Vagina (tissue), 2 donors: ENCODE data around the gene KCNJ15. TPM values are rescaled to one million over a fixed set of nuclear protein-coding genes. Genes with fewer than 3 reads are reported as not detected.

ENCODE experiments used
- DNase-seq, 2 donors: peaks; one replicate each; pipeline ENCODE4 v3.0.0-alpha.2; 2017; ENCODE audit errors: extremely low spot score in 2 of 2
- H3K27ac ChIP-seq: fragments of 200-600 bp; sonication (generic); one replicate; pipeline ENCODE4 v1.5.1; 2019
- H3K27me3 ChIP-seq: fragments of 200-600 bp; sonication (generic); one replicate; pipeline ENCODE4 v1.5.1; 2019
- H3K36me3 ChIP-seq, 2 donors: fragments of 200-600 bp; sonication (generic); one replicate each; pipeline ENCODE4 v1.5.1; 2017 to 2019
- H3K4me1 ChIP-seq: fragments of 200-600 bp; sonication (generic); one replicate; pipeline ENCODE4 v1.5.1; 2019
- H3K4me3 ChIP-seq, 2 donors: fragments of 200-600 bp; sonication (generic); 1 replicate in 1 of 2; 2 replicates in 1 of 2; pipeline ENCODE4 v1.5.1; 2016 to 2019
- H3K9me3 ChIP-seq: fragments of 200-600 bp; sonication (generic); one replicate; pipeline ENCODE4 v1.5.1; 2019
- CTCF ChIP-seq, 3 experiments: fragments of 450-650 bp in 2 of 3; fragments of 200-600 bp in 1 of 3; sonication (generic) in 1 of 3; IDR thresholded peaks; one replicate each; pipeline ENCODE4 v1.5.1; 2017 to 2019; ENCODE audit warnings: antibody characterized with exemption in 3 of 3, mild to moderate bottlenecking in 2 of 3, moderate library complexity in 2 of 3
- POLR2A ChIP-seq, 2 donors: fragments of 450-650 bp; IDR thresholded peaks; one replicate each; pipeline ENCODE4 v1.6.1; 2017; ENCODE audit warnings: antibody characterized with exemption in 2 of 2, mild to moderate bottlenecking in 2 of 2, moderate library complexity in 2 of 2
- POLR2AphosphoS5 ChIP-seq, 2 donors: sonication (generic); formaldehyde crosslinking; IDR thresholded peaks; one replicate each; pipeline ENCODE4 v1.9.0; 2017; ENCODE audit warnings: antibody characterized with exemption in 2 of 2, mild to moderate bottlenecking in 2 of 2, low read depth in 1 of 2; ENCODE audit not compliant: insufficient read depth in 1 of 2
- intact Hi-C: fragments of 100-400 bp; cut with DNase I; formaldehyde crosslinking; loops from one replicate; pipeline ENCODE4 v1.15.1; 2023
- total RNA-seq: library from RNA; depleted of rRNA; stranded (reverse); fragments of >200 nt; gene quantifications from one replicate; pipeline ENCODE4 v1.2.3, GENCODE V29; 2016

KCNJ15 gene
- total RNA-seq, 1 donor from 2014 or later = 12.3 TPM

DNA sequence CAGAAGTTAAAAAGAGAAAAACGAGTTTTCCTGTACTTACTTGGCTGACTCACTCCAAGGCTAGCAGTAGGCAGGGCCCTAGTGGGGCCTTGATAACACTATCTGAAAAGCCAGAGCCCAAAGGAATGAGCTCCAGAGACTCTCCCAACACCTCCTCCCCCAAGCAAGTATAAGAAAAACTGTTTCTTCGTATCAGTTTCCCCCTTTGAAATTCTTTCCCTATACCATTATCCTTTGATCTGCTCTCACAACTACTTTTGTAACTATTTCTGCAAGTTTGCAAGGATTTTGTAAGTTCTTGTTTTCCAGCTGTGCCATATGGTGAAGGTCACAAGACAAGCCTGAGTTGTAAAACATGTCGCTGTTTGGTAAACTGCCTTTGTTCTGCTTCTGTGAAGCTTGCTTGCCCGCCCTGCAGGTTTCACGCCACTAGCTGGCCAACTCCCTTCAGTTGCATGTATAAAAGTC lies 36.5 kb upstream of the KCNJ15 start:
- Histone ChIP-seq H3K9me3 (peaks cover 16% of the 10 kb centered on the region), H3K27ac (no peak overlapping the region), H3K27me3 (no peaks in the 10 kb centered on the region), H3K4me1 (no peaks in the 10 kb centered on the region), H3K4me3 (no peak overlapping the region), H3K36me3 (no peaks in the 10 kb centered on the region)
- DNase-seq = no peak
- TF ChIP-seq CTCF (IDR thresholded peaks at IDR 0.05) (no peak), POLR2A (IDR thresholded peaks at IDR 0.05) (no peak), POLR2AphosphoS5 (IDR thresholded peaks at IDR 0.05; ENCODE audit: insufficient read depth in 1 of 2, low read depth in 1 of 2) (no peak)
- intact Hi-C loops = no loop called here

- H3K27ac ChIP-seq = no peak overlapping the region
These were observed 35.2 kb upstream of the KCNJ15 start for GRCh38 chr21:38221594-38221993.

DNA sequence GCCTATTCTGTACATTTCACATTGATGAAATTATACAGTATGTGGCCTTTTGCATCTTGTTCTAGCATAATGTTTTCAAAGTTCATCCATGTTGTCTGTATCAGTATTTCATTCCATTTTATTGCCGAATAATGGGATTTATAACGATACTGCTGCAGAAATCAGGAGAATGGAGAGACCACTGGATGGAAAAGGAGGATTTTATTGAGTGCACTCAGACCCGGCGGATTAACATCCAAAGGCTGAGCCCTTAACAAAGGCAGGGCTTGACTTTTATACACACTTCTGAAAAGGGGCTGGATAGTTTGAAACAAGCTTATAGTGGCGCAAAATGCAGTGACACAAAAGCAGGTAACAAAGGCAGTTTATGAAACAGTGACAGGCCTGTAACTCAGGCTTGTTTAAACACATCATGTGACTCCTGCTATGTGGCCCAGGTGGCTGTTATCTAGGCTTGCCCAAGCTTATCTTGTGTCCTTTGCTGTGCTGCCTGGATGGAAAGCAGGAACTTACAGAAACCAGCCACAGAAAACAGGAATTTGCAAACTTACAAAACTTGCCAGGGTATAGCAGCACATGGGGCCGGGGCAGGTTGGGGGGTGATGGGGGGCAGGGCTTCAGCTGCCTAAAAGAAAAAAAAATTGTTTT lies 32.8 kb upstream of the KCNJ15 start:
- H3K27ac ChIP-seq = no peak overlapping the region
- no peak for DNase-seq
- no peaks in the 10 kb centered on the region for H3K36me3 ChIP-seq
- H3K4me3 ChIP-seq = no peak overlapping the region
- no peaks in the 10 kb centered on the region for H3K27me3 ChIP-seq
- no peak for TF ChIP-seq POLR2AphosphoS5 (IDR thresholded peaks at IDR 0.05; ENCODE audit: insufficient read depth in 1 of 2, low read depth in 1 of 2)
- TF ChIP-seq POLR2A (IDR thresholded peaks at IDR 0.05) = no peak
- no peak for TF ChIP-seq CTCF (IDR thresholded peaks at IDR 0.05)
- intact Hi-C loops = no loop called here
- H3K9me3 ChIP-seq = peaks cover 19% of the 10 kb centered on the region
- no peaks in the 10 kb centered on the region for H3K4me1 ChIP-seq

More at GRCh38 chr21:38221594-38221993, 35.2 kb upstream of the KCNJ15 start:
- no peaks in the 10 kb centered on the region for H3K36me3 ChIP-seq
- peaks cover 16% of the 10 kb centered on the region for H3K9me3 ChIP-seq
- H3K27me3 ChIP-seq = no peaks in the 10 kb centered on the region
- DNase-seq = no peak
- no peak overlapping the region for H3K4me3 ChIP-seq
- no peaks in the 10 kb centered on the region for H3K4me1 ChIP-seq
- intact Hi-C loops = no loop called here
- TF ChIP-seq POLR2AphosphoS5 (IDR thresholded peaks at IDR 0.05; ENCODE audit: insufficient read depth in 1 of 2, low read depth in 1 of 2) (no peak), POLR2A (IDR thresholded peaks at IDR 0.05) (no peak), CTCF (IDR thresholded peaks at IDR 0.05) (no peak)

DNA sequence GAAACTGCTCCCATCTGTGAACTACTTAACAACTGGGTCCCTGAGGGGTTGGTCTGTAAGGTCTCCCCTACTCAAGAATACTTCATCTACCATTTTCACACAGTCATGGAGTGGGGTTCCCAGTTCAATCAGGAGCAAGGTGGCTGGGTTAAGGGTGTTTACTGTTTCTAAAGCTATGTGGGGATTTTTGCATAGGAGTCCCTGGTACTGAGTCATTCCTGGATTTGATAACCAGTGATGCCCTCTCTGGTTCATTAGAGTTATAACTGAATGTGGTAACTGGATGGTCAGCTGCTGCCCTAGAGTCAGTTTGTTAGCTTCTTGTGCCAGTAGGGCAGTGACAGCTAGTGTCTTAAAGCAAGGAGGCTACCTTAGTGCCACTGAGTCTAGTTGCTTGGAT lies 29.4 kb upstream of the KCNJ15 start:
- H3K27ac ChIP-seq = no peak overlapping the region
- H3K27me3 ChIP-seq = no peaks in the 10 kb centered on the region
- peaks cover 28% of the 10 kb centered on the region for H3K9me3 ChIP-seq
- H3K36me3 ChIP-seq = no peaks in the 10 kb centered on the region
- H3K4me3 ChIP-seq = no peak overlapping the region
- TF ChIP-seq POLR2A (IDR thresholded peaks at IDR 0.05) = no peak
- TF ChIP-seq CTCF (IDR thresholded peaks at IDR 0.05) = no peak
- TF ChIP-seq POLR2AphosphoS5 (IDR thresholded peaks at IDR 0.05; ENCODE audit: insufficient read depth in 1 of 2, low read depth in 1 of 2) = no peak
- intact Hi-C loops = no loop called here
- no peak for DNase-seq
- H3K4me1 ChIP-seq = no peaks in the 10 kb centered on the region

GRCh38 chr21:38228115-38228514 lies 28.7 kb upstream of the KCNJ15 start:
- no peaks in the 10 kb centered on the region for H3K4me1 ChIP-seq
- H3K27me3 ChIP-seq = no peaks in the 10 kb centered on the region
- intact Hi-C loops = no loop called here
- TF ChIP-seq CTCF (IDR thresholded peaks at IDR 0.05) (no peak), POLR2A (IDR thresholded peaks at IDR 0.05) (no peak)
- H3K9me3 ChIP-seq = peaks cover 26% of the 10 kb centered on the region
- no peak for DNase-seq
- H3K4me3 ChIP-seq = no peak overlapping the region
- H3K36me3 ChIP-seq = no peaks in the 10 kb centered on the region
- H3K27ac ChIP-seq = no peak overlapping the region
